SK-N-MC (cell line): ENCODE results near the gene SLC45A2.
A peak's percentile ranks its signal among the peaks of the same experiment; 100 is the strongest.

Source experiments
- DNase-seq: peaks from one replicate; pipeline ENCODE4 v3.0.0-alpha.2; 2011; ENCODE audit warnings: low read depth, low spot score
- H3K27ac ChIP-seq: fragments of 200-600 bp; sonication (generic); 2 replicates; pipeline ENCODE4 v1.5.1; 2016; ENCODE audit warnings: mixed run types
- H3K36me3 ChIP-seq: fragments of 200-600 bp; sonication (generic); 2 replicates; pipeline ENCODE4 v1.6.1; 2017; ENCODE audit warnings: antibody characterized with exemption, low read length, mixed read lengths; ENCODE audit not compliant: insufficient read depth
- H3K4me3 ChIP-seq: fragments of 200-600 bp; sonication (generic); 2 replicates; pipeline ENCODE4 v1.5.1; 2016
- H3K9ac ChIP-seq: fragments of 200-600 bp; sonication (generic); 2 replicates; pipeline ENCODE4 v1.8.0; 2017; ENCODE audit warnings: mixed run types, mixed read lengths; ENCODE audit not compliant: insufficient read length
- H3K9me3 ChIP-seq: fragments of 200-600 bp; sonication (generic); 2 replicates; pipeline ENCODE4 v1.6.1; 2017; ENCODE audit warnings: low read depth, mild to moderate bottlenecking, antibody characterized with exemption, low read length, moderate library complexity, mixed read lengths
- EZH2 ChIP-seq: fragments of 200-600 bp; sonication (generic); IDR thresholded peaks from one replicate; pipeline ENCODE4 v1.6.1; 2017; ENCODE audit warnings: antibody characterized with exemption
- FOXP2 ChIP-seq: optimal IDR thresholded peaks from 2 replicates; pipeline ENCODE3; 2011; ENCODE audit warnings: mild to moderate bottlenecking, moderate library complexity; ENCODE audit not compliant: insufficient read depth; ENCODE audit errors: extremely low read length, control extremely low read depth
- POLR2AphosphoS5 ChIP-seq: IDR thresholded peaks from 2 replicates; pipeline ENCODE4 v1.6.1; 2012; ENCODE audit warnings: mild to moderate bottlenecking, low read depth, low read length, borderline replicate concordance

Gene SLC45A2

GRCh38 chr5:34001241-34001841, 16.8 kb upstream of the SLC45A2 start:
- DNase-seq = no peak
- Histone ChIP-seq H3K4me3 (no peak overlapping the region), H3K27ac (no peak overlapping the region), H3K9me3 (no peaks in the 10 kb centered on the region), H3K36me3 (peaks cover 32% of the 10 kb centered on the region), H3K9ac (no peak overlapping the region)
- TF ChIP-seq FOXP2 = no peak
- no peak for TF ChIP-seq POLR2AphosphoS5
- no peak for TF ChIP-seq EZH2

GRCh38 chr5:33999978-34000377, 15.5 kb upstream of the SLC45A2 start:
- DNase-seq = no peak
- Histone ChIP-seq H3K36me3 (peaks cover 24% of the 10 kb centered on the region), H3K9me3 (no peaks in the 10 kb centered on the region), H3K9ac (no peak overlapping the region), H3K27ac (peak overlapping the region; percentile 29; the same call in 1 of the 2 replicates), H3K4me3 (no peak overlapping the region)
- no peak for TF ChIP-seq EZH2
- no peak for TF ChIP-seq FOXP2

- Histone ChIP-seq H3K9me3 (no peaks in the 10 kb centered on the region), H3K36me3 (peaks cover 16% of the 10 kb centered on the region), H3K4me3 (no peak overlapping the region), H3K9ac (no peak overlapping the region), H3K27ac (no peak overlapping the region)
- no peak for DNase-seq
- TF ChIP-seq POLR2AphosphoS5 (no peak), EZH2 (no peak), FOXP2 (no peak)
Measured at GRCh38 chr5:33997331-33997983, 13.0 kb upstream of the SLC45A2 start.

GRCh38 chr5:33995865-33996264, 11.4 kb upstream of the SLC45A2 start:
- no peak for DNase-seq
- Histone ChIP-seq H3K36me3 (peaks cover 16% of the 10 kb centered on the region), H3K9me3 (no peaks in the 10 kb centered on the region), H3K9ac (peak overlapping the region; percentile 42), H3K4me3 (no peak overlapping the region), H3K27ac (no peak overlapping the region)
- no peak for TF ChIP-seq EZH2
- no peak for TF ChIP-seq FOXP2

- no peak for TF ChIP-seq EZH2
- no peak for TF ChIP-seq POLR2AphosphoS5
- TF ChIP-seq FOXP2 = no peak
- DNase-seq = no peak
- Histone ChIP-seq H3K36me3 (peaks cover 16% of the 10 kb centered on the region), H3K9ac (no peak overlapping the region), H3K9me3 (no peaks in the 10 kb centered on the region), H3K4me3 (no peak overlapping the region), H3K27ac (no peak overlapping the region)
Measured at GRCh38 chr5:33994845-33995244, 10.4 kb upstream of the SLC45A2 start.

GRCh38 chr5:33992864-33993263, 8.4 kb upstream of the SLC45A2 start:
- Histone ChIP-seq H3K9ac (no peak overlapping the region), H3K27ac (no peak overlapping the region), H3K4me3 (no peak overlapping the region), H3K36me3 (peaks cover 25% of the 10 kb centered on the region), H3K9me3 (no peaks in the 10 kb centered on the region)
- DNase-seq = no peak
- no peak for TF ChIP-seq POLR2AphosphoS5
- TF ChIP-seq FOXP2 = no peak
- TF ChIP-seq EZH2 = no peak

- peaks cover 24% of the 10 kb centered on the region for H3K36me3 ChIP-seq
- H3K4me3 ChIP-seq = no peak overlapping the region
- H3K27ac ChIP-seq = no peak overlapping the region
- no peak overlapping the region for H3K9ac ChIP-seq
- no peaks in the 10 kb centered on the region for H3K9me3 ChIP-seq
- TF ChIP-seq POLR2AphosphoS5 = no peak
- no peak for TF ChIP-seq EZH2
- TF ChIP-seq FOXP2 = no peak
- no peak for DNase-seq
Measured at GRCh38 chr5:33985447-33985846, 954 bp upstream of the SLC45A2 start.

GRCh38 chr5:33984178-33984577, 315 bp downstream of the SLC45A2 start:
- no peak overlapping the region for H3K4me3 ChIP-seq
- no peak overlapping the region for H3K9ac ChIP-seq
- TF ChIP-seq EZH2 = no peak
- no peak for TF ChIP-seq FOXP2
- no peak for TF ChIP-seq POLR2AphosphoS5
- no peak for DNase-seq
- H3K36me3 ChIP-seq = peaks cover 21% of the 10 kb centered on the region
- no peaks in the 10 kb centered on the region for H3K9me3 ChIP-seq
- H3K27ac ChIP-seq = no peak overlapping the region
